Activated CD4-positive, CD25-positive, alpha-beta regulatory T cell treated with anti-CD3 and anti-CD28 coated beads, Interleukin-2, amount 50 U/mL, for 16 hours (primary cell): ENCODE measurements around the gene UBE2O.

Experiments used
- DNase-seq: peaks from one replicate; pipeline ENCODE4 v3.0.0-alpha.2; 2020; ENCODE audit warnings: low read depth, low spot score

Gene UBE2O

DNA sequence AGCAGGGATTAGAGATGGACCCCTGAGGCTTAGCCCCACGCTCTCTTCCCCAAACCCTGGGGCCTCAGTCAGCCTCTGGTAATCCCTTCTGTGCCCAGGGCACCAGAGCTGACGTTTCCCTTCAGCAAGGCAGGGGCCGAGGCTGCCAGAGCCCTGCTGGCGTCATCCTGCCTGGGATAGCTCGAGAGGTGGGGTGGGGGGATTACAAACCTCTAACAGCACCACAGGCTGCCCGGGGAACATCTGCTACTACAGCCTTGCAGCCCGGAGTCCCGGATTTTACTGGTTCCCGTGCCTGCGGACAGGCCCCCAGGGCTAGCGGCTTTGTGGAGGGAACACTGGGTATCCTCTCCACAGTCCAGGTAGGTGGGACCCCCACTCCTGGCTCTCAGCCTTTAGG lies 14.4 kb upstream of the UBE2O start, which contains the start of gene AANAT:
Gene AANAT (plus strand): TSS at position 238 of the 400 bp plus-strand sequence. CDS start 1,144 bp downstream, outside the sequence.
- no peak for DNase-seq

DNA sequence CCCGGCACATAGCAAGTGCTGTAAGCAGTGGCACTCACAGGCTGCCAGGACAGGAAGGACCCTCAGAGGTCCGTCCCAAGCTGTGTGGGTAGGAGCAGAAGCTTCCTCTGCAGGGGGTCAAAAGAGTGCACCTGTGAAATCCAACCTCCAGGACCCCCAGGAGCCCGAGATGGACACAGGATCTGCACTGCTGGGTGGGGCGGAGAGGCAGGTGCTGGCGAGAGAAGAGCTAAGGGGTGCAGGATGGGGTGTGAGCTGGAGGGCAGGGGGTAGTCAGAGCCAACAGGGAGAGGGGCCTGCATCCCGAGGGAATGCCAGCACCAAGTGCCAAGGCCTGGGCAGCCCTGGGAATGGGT lies 13.8 kb upstream of the UBE2O start:
- no peak for DNase-seq

GRCh38 chr17:76462556-76463290 lies 9.8 kb upstream of the UBE2O start:
- DNase-seq = no peak

- no peak for DNase-seq
Measured at GRCh38 chr17:76461765-76462555, 9.0 kb upstream of the UBE2O start.

GRCh38 chr17:76459674-76460073 lies 6.7 kb upstream of the UBE2O start:
- no peak for DNase-seq

DNA sequence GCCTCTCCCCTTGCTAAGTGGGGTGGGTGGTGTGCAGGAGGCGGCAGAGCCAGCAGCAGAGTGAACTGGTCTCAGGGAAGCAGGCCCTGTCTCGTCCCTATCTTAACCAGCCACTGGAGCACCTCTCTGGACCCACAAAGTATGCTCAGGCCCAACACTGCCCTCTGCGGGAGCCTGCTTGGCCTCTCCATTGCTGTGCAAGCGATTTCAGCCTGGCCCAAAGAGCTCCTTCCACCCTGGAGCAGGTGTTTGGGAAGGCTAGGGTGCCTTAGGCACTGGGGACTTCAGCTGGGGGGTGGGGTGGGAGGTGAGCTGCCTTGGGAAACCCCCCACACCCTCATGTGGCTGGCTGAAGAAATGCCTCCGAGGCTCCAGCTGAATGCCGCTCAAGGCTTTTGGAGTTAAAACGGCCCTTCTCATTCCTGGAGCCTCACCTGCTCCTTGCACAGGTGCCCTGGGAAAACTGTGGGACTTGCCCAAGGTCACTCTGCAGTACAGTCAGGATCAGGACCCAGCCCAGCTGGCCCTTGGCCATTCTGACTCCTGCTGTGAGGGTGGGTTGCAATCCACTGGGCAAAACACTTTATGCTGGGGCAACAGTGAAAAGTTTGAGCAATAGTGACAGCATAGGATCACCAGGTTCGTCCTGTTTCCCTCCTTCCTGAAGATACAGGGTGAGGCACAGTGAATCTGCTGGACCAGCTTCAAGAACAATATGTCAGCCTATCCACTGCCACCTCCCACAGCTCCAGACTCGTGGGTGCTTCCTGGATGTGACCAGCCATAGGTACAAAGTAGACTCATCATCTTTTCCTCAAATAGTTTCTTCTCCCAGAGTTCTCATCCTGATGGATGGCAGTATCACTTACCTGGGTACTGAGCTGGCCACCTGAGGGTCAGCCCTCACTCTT lies 5.9 kb upstream of the UBE2O start:
- no peak for DNase-seq

DNA sequence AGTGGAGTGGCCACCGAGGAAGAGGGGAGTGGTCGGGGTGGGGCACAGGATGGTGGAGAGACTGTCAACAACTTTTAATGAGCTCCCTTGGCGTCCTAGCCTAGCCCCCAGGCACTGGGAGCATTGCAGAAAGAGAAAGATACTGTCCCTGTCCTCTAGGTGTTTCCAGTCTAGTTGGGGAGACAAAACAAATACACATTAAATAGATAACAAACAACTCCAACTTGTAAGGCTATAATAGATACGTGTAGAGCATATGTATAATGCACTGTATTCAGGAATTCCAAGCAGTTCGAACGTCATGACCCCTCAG lies 435 bp upstream of the UBE2O start:
- DNase-seq = no peak

DNA sequence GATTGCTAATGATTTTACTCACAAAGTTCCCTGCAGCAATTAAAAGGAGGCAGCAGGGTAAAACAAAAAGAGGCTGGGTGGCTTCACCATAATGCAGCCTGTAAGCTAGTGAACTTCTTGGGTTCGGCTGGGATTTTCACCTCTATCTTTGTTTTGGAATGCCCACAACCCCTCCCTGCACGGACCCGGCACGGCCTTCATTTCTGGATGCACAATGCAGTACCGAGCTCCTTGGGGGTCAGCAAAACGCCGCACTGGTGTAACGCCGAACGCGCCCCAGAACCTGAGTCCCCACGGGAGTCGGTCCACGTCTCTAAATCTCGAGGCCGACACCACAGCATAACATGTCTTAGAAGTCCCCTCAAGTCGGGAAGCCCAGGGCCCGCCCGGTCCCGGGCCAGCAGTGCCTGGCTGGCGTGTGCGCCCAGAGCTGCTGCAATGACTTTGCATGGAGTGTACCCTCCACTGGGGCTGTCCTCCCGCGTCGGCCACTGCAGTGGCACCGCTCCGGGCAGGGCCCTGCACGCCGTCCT lies 759 bp downstream of the UBE2O start:
- DNase-seq = no peak

DNA sequence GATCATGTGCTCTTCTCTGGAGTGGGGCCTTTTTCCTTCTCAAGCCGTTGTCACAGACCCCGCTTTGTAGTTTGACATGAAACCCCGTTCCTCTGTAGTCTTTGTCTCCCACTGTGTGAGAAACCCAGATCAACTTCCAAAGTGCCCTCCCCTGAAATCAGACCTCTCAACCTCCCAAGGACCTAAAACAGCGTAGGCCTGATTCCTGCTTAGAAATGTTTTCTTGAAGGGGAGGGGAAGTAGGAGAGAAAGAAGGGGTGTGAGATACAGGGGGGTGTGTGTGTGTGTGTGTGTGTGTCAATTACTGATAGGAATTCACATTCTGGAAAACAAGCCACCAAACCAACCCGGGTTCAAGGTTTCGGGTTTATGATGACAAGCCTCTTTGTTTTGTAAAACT lies 1.4 kb downstream of the UBE2O start:
- no peak for DNase-seq

GRCh38 chr17:76449126-76449525 lies 3.8 kb downstream of the UBE2O start:
- no peak for DNase-seq

GRCh38 chr17:76447931-76448652 lies 4.9 kb downstream of the UBE2O start:
- no peak for DNase-seq

GRCh38 chr17:76446449-76447231 lies 6.3 kb downstream of the UBE2O start:
- DNase-seq = no peak

- no peak for DNase-seq
Measured at GRCh38 chr17:76445697-76446448, 7.1 kb downstream of the UBE2O start.

- DNase-seq = no peak
Measured at GRCh38 chr17:76444518-76445311, 8.2 kb downstream of the UBE2O start.

DNA sequence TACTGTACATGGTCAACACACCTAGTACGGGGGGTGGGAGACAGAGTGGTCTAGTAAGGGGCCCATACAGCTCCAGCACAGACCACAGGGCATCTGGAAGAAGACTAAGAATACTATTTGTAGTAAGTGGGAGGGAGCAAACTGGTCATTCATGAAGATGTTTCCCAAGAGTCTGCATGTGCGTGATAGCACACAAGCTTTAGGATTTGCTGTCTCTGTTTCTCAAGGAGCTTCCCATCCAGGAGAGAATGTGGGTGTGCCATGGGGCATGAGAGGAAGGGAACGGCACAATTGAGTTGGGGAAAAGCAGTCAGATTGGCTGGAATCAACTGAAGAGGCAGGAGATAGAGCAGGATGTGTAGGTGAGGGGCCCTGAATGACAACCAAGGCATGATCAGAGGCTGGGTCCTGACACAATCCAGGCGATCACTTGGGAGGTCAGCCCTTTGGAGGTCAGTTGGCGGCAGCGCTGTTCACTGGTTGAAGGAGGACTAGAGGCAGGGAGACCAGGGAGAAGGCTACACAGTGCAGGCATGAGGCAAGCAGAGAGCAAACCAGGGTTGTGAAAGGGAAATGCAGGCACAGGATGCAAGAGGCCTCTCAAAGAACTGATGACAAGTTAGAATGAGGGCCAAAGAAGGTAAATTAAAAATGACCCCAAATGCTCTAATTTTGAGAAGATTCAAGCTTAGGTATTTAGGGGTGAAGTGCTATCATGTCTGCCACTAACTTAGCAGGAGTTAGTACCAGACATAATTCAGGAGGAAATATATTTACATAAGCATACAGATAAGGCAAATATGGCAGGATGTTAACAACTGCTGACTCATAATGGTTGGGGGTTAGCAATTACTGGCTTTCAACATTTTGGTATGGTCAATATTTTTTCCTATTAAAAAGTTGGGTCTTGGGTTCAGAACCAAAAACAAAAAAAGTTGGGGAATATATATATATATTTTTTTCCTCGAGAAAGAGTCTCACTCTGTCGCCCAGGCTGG lies 10.3 kb downstream of the UBE2O start:
- no peak for DNase-seq

DNA sequence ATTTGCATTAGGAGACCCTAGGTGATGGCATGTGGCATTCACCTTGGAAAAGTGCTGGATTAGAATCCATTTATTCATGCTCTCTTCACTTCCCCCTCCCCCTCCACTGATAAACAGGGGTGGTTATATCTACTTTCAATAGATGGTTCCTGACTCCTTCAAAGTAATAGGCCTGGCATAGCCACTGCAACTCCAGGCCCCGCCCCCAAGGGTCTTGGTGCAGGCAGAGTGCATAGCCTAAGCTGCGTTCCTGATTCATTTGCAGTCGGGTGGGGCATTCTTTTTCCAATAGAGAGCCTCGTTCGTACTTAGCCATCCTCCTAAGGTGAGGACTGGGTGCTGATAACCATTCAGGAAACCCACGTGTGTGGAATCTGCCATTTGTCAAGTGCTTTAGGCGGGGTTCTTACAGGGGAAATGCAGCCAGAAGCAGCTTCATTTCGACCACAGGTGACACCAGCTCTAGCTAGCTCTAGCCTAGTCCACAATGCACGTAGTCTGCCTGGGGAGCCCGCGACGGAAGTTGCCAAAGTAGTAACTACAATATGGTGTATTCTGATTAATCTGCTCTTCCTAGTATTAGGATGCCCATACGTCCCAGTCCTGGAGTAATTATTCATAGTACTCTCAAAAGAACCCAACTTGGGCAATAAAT lies 11.1 kb downstream of the UBE2O start:
- no peak for DNase-seq

GRCh38 chr17:76440751-76441362 lies 12.1 kb downstream of the UBE2O start:
- no peak for DNase-seq
